ENCODE results near the gene HS3ST2. TPM values are rescaled to one million over a fixed set of nuclear protein-coding genes. Genes with fewer than 3 reads are reported as not detected.
A peak's percentile ranks its signal among the peaks of the same experiment; 100 is the strongest.

Gene HS3ST2
- total RNA-seq, 1 experiment from 2014 or later: 0.14 TPM

DNA sequence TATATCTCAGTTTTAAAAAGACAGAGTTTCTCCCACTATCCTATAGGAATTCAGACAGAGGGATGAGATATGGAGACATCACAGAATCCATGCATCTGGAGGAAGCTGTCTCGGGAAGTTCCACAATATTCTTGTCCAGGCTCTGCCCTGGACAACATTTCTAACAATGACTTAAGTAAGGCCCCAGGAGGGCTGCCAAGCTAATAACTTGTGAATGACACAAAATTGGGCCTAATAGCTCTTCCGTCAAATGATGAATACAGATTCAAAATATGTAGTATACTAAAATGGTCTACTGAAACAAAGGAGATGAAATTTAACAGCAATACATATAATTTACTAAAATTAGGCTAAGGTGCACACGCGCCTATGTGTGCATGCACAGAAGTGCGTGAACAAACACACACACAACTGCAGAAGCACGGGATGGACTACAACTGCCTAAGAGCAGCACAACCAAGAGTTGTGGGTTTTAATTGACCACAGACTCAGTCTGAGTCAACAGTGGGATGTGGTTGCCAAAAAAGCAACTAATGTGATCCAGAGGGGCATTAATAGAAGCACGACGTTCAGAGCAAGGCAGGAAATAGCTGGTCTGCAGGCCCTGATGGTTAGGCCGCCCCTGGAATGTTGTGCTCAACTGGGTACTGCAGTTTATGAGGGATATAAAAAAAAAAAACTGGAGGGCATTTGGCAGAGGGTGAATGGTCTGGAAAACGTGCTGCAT lies 26.3 kb upstream of the HS3ST2 start:
- H3K9me3 Mint-ChIP-seq (ENCODE audit: unreplicated experiment): peaks cover 4% of the 10 kb centered on the region
- H3K4me1 Mint-ChIP-seq (ENCODE audit: insufficient read depth, unreplicated experiment): peaks cover 11% of the 10 kb centered on the region
- H3K27me3 Mint-ChIP-seq (ENCODE audit: insufficient read depth, unreplicated experiment): no peaks in the 10 kb centered on the region
- ChIA-PET CTCF (interaction anchor here (0.6 kb wide), 1 partner anchor 1693 kb away, joined by 3 read pairs; no protein-coding TSS in a partner anchor), POLR2A (no interaction called here)
- no peak overlapping the region for H3K4me3 Mint-ChIP-seq (ENCODE audit: unreplicated experiment)
- H3K36me3 Mint-ChIP-seq (ENCODE audit: insufficient read depth, unreplicated experiment): no peaks in the 10 kb centered on the region
- no peak overlapping the region for H3K27ac Mint-ChIP-seq (ENCODE audit: low read depth, unreplicated experiment)
- DNase-seq (ENCODE audit: unreplicated experiment): peak; percentile 33
- BruUV-seq (replicated peaks): no TSS peak
- TF ChIP-seq, protein P1, sequence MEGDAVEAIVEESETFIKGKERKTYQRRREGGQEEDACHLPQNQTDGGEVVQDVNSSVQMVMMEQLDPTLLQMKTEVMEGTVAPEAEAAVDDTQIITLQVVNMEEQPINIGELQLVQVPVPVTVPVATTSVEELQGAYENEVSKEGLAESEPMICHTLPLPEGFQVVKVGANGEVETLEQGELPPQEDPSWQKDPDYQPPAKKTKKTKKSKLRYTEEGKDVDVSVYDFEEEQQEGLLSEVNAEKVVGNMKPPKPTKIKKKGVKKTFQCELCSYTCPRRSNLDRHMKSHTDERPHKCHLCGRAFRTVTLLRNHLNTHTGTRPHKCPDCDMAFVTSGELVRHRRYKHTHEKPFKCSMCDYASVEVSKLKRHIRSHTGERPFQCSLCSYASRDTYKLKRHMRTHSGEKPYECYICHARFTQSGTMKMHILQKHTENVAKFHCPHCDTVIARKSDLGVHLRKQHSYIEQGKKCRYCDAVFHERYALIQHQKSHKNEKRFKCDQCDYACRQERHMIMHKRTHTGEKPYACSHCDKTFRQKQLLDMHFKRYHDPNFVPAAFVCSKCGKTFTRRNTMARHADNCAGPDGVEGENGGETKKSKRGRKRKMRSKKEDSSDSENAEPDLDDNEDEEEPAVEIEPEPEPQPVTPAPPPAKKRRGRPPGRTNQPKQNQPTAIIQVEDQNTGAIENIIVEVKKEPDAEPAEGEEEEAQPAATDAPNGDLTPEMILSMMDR (IDR thresholded peaks at IDR 0.05; ENCODE audit: unreplicated experiment): no peak
- intact Hi-C loops (cut with micrococcal nuclease): no loop called here

DNA sequence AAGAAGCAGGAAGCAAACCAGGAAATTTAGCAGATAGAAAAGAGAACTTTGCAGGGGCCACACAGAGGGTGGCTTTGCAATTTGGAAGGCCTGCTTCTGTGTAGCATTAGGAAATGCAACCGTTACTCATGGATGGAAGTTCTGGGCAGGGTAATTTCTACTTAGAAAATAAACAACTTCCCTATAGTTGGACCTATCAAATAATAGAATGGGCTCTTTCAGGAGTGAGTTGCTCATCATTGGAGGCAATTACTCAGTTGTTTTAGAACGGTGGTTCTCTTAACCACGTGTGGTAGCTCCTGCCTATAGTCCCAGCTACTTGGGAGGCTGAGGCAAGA lies 25.8 kb upstream of the HS3ST2 start:
- H3K27me3 Mint-ChIP-seq (ENCODE audit: insufficient read depth, unreplicated experiment): no peaks in the 10 kb centered on the region
- H3K27ac Mint-ChIP-seq (ENCODE audit: low read depth, unreplicated experiment): no peak overlapping the region
- ChIA-PET POLR2A (no interaction called here), CTCF (no interaction called here)
- DNase-seq (ENCODE audit: unreplicated experiment): no peak
- intact Hi-C loops (cut with micrococcal nuclease): no loop called here
- TF ChIP-seq, protein P1 (IDR thresholded peaks at IDR 0.05; ENCODE audit: unreplicated experiment): no peak
- no peaks in the 10 kb centered on the region for H3K36me3 Mint-ChIP-seq (ENCODE audit: insufficient read depth, unreplicated experiment)
- H3K4me1 Mint-ChIP-seq (ENCODE audit: insufficient read depth, unreplicated experiment): peaks cover 11% of the 10 kb centered on the region
- BruUV-seq (replicated peaks): no TSS peak
- H3K9me3 Mint-ChIP-seq (ENCODE audit: unreplicated experiment): peaks cover 4% of the 10 kb centered on the region
- no peak overlapping the region for H3K4me3 Mint-ChIP-seq (ENCODE audit: unreplicated experiment)

DNA sequence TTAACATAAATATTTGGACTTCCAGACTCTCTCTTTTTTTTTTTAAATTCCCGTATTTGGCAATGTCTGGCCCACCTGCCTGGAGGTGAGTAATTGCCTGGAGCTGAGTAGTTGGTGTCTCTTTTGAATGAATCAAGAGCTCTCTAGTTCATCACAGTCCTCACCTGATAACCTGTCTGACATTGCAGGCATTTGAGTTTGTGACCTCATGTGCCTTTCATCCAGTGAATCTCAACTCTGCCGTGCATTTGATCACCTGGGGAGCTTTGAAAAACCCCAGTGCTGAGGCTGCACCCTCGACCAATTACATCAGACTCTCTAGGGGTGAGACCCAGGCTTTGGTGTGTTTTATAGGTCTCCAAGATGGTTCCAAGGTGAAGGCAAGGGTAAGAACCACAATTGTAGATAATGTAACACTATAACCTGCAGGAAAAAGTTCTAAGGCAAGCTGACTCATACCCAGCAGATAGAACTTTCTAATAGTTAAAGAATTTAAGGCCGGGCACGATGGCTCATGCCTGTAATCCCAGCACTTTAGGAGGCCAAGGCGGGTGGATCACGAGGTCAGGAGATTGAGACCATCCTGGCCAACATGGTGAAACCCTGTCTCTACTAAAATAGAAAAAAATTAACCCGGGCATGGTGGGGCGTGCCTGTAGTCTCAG lies 24.5 kb upstream of the HS3ST2 start:
- POLR2A ChIA-PET: no interaction called here
- H3K4me3 Mint-ChIP-seq (ENCODE audit: unreplicated experiment): no peak overlapping the region

DNA sequence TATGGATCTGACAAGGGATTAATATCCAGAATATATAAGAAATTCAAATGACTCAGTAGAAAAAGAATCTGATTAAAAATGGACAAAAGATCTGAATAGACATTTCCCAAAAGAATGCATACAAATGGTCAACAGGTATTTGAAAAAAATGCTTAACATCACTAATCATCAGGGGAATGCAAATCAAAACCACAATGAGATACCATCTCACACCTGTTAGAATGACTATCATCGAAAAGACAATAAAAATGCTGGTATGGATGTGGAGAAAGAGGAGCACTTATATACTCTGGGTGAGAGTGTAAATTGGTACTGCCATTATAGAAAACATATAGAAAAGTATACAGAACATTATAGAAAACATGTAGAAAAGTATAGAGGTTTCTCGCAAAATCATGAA lies 16.4 kb upstream of the HS3ST2 start:
- intact Hi-C loops (cut with micrococcal nuclease): no loop called here
- ChIA-PET POLR2A (no interaction called here), CTCF (no interaction called here)
- H3K27ac Mint-ChIP-seq (ENCODE audit: low read depth, unreplicated experiment): no peak overlapping the region
- no peaks in the 10 kb centered on the region for H3K9me3 Mint-ChIP-seq (ENCODE audit: unreplicated experiment)
- no peaks in the 10 kb centered on the region for H3K36me3 Mint-ChIP-seq (ENCODE audit: insufficient read depth, unreplicated experiment)
- H3K4me3 Mint-ChIP-seq (ENCODE audit: unreplicated experiment): no peak overlapping the region
- DNase-seq (ENCODE audit: unreplicated experiment): no peak
- TF ChIP-seq, protein P1 (IDR thresholded peaks at IDR 0.05; ENCODE audit: unreplicated experiment): no peak
- BruUV-seq (replicated peaks): no TSS peak
- no peaks in the 10 kb centered on the region for H3K27me3 Mint-ChIP-seq (ENCODE audit: insufficient read depth, unreplicated experiment)
- no peaks in the 10 kb centered on the region for H3K4me1 Mint-ChIP-seq (ENCODE audit: insufficient read depth, unreplicated experiment)

More for the DNA sequence above, 24.5 kb upstream of the HS3ST2 start:
- peak; percentile 36 for DNase-seq (ENCODE audit: unreplicated experiment)
- Mint-ChIP-seq H3K9me3 (ENCODE audit: unreplicated experiment) (peaks cover 4% of the 10 kb centered on the region), H3K27ac (ENCODE audit: low read depth, unreplicated experiment) (no peak overlapping the region), H3K4me1 (ENCODE audit: insufficient read depth, unreplicated experiment) (peaks cover 11% of the 10 kb centered on the region), H3K27me3 (ENCODE audit: insufficient read depth, unreplicated experiment) (no peaks in the 10 kb centered on the region), H3K36me3 (ENCODE audit: insufficient read depth, unreplicated experiment) (no peaks in the 10 kb centered on the region)
- no TSS peak for BruUV-seq (replicated peaks)
- TF ChIP-seq, protein P1 (IDR thresholded peaks at IDR 0.05; ENCODE audit: unreplicated experiment): no peak
- intact Hi-C loops (cut with micrococcal nuclease): no loop called here
- CTCF ChIA-PET: interaction anchor here (0.6 kb wide), 1 partner anchor 16 kb away, joined by 4 read pairs; no protein-coding TSS in a partner anchor
